Glomerular visceral epithelial cell (primary cell): Measurements from ENCODE around the gene CNTN1.
A peak's percentile ranks its signal among the peaks of the same experiment; 100 is the strongest.

Source experiments
- DNase-seq: peaks from one replicate; pipeline ENCODE4 v3.0.0-alpha.2; 2016; ENCODE audit errors: extremely low spot score

CNTN1 gene

GRCh38 chr12:40963751-40964150 lies 271.5 kb downstream of the CNTN1 start:
- DNase-seq = no peak

GRCh38 chr12:40969796-40970195 lies 277.6 kb downstream of the CNTN1 start:
- DNase-seq = no peak

GRCh38 chr12:40970320-40970907 lies 278.2 kb downstream of the CNTN1 start:
- DNase-seq = no peak

GRCh38 chr12:40971911-40972310 lies 279.7 kb downstream of the CNTN1 start:
- no peak for DNase-seq

GRCh38 chr12:40976546-40976945 lies 284.3 kb downstream of the CNTN1 start:
- no peak for DNase-seq

GRCh38 chr12:40980427-40980961 lies 288.3 kb downstream of the CNTN1 start:
- peak; percentile 31 for DNase-seq

- no peak for DNase-seq
Measured at GRCh38 chr12:40986001-40986400, 293.8 kb downstream of the CNTN1 start.

GRCh38 chr12:40988355-40988754 lies 296.1 kb downstream of the CNTN1 start:
- no peak for DNase-seq

- DNase-seq = no peak
Measured at GRCh38 chr12:40988824-40989223, 296.6 kb downstream of the CNTN1 start.

- no peak for DNase-seq
Measured at GRCh38 chr12:40989785-40990184, 297.5 kb downstream of the CNTN1 start.

GRCh38 chr12:40992158-40992557 lies 299.9 kb downstream of the CNTN1 start:
- DNase-seq = no peak

GRCh38 chr12:40992674-40993073 lies 300.4 kb downstream of the CNTN1 start:
- DNase-seq = no peak

GRCh38 chr12:40993158-40993557 lies 300.9 kb downstream of the CNTN1 start:
- DNase-seq = no peak

GRCh38 chr12:40996091-40996490 lies 303.9 kb downstream of the CNTN1 start:
- no peak for DNase-seq

- DNase-seq = peak; percentile 31
Measured at GRCh38 chr12:40999210-40999609, 307.0 kb downstream of the CNTN1 start.

- DNase-seq = no peak
Measured at GRCh38 chr12:41008472-41008871, 316.2 kb downstream of the CNTN1 start.

GRCh38 chr12:41011939-41012338 lies 319.7 kb downstream of the CNTN1 start:
- no peak for DNase-seq

GRCh38 chr12:41013881-41014642 lies 321.8 kb downstream of the CNTN1 start:
- DNase-seq = no peak

GRCh38 chr12:41014643-41015020 lies 322.4 kb downstream of the CNTN1 start:
- peak; percentile 9 for DNase-seq

- no peak for DNase-seq
Measured at GRCh38 chr12:41018010-41018409, 325.8 kb downstream of the CNTN1 start.

- DNase-seq = no peak
Measured at GRCh38 chr12:41019461-41019860, 327.2 kb downstream of the CNTN1 start.

GRCh38 chr12:41023836-41024235 lies 331.6 kb downstream of the CNTN1 start:
- DNase-seq = no peak

- DNase-seq = no peak
Measured at GRCh38 chr12:41026151-41026550, 333.9 kb downstream of the CNTN1 start.
